ENCODE results near the gene UBE2E2.

The UBE2E2 gene

DNA sequence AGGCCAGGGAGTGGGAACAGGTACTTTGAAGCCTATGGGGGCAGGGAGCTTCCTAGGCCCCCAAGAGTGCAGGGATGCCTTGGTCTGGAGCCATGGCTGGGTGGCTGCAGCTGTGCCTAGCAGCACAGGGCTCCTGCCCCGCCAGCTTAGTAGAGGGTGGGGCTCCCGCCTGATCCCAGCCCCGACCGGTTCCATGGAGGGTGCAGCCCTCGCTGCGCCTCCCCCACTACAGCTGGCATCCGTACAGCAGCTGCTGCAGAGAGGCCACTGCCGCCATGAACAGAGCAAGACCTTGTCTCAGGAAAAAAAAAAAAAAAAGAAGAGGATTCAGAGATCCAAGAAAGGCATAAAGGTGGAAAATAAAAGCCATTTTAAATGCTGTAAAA, 277.2 kb downstream of the UBE2E2 start:
- DNase-seq (ENCODE audit: low spot score): peak; percentile 90

DNA sequence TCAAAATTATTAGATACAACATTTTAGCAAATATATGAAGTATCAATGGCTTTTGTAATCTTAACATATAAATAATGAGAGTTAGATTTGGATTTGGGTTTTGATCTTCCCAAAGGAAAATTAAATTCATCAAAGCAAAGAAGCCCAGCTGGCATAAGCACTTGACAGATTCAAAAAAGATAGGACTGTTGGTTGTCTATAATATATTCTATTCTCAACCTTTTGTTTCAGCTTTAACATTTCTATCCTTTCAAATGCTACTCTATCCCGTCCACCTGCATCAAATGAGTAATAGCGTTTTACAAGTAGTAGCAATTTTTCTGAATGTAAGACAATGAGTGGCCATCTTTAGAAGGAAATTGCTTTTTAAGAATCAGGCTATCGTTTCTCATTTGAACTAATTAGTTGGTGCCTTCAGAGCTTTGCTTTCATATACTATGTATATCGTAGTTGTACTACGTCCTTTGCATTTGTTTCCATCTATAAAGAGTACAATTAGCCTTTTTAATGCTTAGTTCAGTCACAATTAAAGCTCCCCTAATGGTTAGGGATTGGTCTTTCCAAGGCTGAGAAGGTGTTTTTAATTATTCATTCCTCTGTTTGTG, 278.0 kb downstream of the UBE2E2 start:
- peak; percentile 65 for DNase-seq (ENCODE audit: low spot score)

DNA sequence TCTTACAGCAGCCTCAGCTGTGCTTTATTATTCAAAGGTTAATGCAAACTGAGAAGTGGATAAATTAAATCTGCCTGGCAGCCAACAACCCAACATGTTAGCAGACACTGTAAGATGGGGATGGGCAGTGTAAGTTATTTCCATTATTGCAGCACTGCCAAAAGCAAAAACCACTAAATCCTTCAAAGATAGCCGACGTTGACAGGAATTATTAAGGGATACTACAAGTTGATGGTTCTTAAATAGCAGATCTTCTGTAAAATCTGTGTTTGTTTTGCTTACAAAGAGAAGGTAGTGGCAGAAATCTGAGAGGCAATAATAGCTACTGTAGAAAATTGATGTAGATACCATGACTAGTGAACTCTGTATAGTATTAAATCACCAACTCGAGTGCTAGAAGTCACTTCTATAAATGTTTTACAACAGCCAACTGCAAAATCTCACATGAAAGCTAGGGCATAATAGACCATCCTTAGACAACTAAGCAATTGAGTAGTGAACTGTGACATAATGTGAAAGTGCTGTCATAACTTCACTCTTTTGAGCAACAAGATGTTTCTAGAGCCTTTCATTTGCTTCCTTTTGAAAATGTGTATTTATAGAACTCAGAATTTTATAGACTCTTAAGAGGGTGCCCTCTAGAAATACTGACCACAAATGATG, 278.6 kb downstream of the UBE2E2 start:
- peak; percentile 48 for DNase-seq (ENCODE audit: low spot score)

DNA sequence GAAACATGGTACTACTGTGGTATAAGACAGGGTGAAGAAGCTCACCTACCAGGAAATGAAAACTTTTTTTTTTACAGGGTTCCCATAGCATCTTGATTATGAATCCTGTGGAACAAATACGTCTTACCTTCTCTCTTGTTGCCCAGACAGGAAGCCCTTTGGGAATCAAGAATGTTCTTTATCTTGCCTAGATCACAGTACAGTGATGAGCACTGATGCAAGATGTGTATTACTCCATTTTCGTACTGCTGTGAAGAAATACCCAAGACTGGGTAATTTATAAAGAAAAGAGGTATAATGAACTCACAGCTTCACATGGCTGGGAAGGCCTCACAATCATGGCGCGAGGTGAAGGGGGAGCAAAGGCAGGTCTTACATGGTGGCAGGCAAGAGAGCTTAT, 281.3 kb downstream of the UBE2E2 start:
- no peak for DNase-seq (ENCODE audit: low spot score)

DNA sequence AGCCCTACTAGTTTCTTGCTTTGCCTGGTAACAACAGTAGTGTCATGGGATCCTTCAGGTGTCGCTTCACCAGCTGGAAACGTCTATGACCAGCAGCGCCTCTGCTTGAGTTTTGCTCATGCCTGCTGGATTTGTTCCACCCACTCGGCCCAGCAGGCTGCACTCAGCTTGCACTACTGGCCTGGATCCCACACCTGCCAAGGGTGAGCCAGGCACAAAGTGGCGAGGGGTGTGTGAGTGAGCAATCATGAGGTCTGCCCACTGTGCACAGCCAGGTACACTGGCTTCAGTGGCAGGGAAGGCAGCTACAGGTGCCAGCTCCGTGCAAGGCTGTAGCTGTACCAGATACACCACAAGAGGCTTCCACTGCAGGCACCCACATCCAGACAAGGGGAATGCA, 282.8 kb downstream of the UBE2E2 start:
- no peak for DNase-seq (ENCODE audit: low spot score)

DNA sequence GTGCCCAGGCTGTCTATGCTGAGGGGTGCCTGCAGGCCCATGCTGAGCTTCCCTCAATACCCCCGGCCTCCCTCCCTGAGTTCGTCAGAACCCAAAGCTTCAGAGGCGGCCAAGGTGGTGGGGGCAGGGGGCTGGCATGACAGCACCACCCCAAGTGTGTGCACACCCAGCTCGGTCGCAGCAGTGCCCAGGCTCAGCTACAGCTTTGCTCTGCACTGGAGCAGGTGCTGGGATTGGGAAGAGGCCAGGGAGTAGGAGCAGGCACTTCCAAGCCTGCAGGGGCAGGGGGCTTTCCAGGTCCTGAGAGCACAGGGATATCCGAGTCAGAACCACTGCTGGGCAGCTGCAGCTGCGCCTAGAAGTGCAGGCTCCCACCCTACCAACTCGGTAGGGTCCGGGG, 283.9 kb downstream of the UBE2E2 start:
- no peak for DNase-seq (ENCODE audit: low spot score)

DNA sequence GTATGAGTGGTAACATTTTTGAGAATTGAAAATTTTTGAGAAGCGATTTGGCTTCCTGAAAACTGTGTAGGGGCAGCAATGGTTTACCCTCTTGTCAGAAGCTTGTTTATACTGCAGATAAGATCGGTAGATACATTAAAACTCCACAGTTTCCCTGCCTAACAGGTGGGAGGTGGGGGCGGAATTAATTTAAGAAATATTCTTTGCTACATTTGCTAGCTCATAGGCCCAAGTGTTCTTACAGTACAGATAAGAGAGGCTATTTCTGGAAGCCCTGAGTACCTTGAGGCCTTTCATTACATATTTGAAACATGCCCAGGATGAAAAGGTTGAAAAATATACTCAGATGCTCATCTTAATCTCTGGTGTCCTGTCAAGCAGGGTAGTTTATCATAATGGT, 285.5 kb downstream of the UBE2E2 start:
- DNase-seq (ENCODE audit: low spot score): no peak

DNA sequence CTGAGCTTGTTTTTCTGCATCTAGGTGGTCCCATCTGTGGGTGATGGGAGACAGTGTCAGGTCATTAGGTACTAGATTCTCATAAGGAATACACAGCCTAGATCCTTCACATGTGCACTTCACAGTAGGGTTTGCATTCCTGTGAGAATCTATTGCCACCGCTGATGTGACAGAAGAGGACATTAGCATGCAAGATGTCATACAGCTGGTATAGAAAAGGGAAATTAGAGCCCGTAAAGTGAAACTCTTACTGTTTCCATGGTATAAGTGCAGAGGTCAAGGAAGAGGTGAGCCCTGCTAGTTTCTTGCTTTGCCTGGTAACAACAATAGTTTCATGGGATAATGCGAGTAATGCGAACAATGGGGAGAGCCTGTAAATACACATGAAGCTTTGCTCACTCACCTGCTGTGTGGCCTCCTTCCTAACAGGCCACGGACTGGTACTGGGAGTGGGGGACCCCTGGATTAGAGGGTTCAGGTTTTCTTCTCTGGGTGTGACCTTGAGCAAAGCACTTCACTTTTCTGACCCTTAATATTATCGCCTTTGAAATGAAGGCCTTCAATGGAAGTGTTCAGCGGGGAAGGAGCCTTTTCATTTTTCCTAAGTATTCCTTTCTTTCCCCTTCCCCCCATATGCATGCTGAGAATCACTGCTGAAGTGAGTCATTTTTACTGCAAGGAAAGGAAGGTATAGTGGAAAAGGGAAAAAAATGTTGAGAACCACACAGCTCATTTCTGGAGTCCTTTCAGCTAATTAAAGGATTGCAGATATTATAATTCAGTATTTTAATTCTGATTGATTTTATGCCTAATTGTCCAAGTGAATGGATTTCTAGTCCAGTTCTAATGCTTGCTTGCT, 286.4 kb downstream of the UBE2E2 start:
- no peak for DNase-seq (ENCODE audit: low spot score)

DNA sequence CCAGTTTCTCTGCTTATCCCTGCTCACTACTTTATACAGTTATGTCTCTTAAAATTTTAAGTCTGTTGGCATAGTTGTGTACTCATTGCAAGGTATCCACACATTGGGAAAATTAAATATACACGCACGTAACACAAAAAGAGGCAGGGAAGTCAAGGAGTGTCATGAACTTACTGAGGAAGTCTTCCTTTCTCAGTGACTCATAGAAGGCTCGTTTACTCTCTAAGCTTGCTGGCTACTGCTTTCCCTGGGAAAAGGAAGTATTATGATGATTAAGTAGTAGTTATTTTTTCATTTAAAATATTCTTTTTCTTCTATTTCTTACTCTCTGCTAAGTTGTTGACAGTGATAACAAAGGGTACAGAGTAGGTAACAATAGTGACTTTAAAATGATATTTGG, 287.3 kb downstream of the UBE2E2 start:
- DNase-seq (ENCODE audit: low spot score): no peak

DNA sequence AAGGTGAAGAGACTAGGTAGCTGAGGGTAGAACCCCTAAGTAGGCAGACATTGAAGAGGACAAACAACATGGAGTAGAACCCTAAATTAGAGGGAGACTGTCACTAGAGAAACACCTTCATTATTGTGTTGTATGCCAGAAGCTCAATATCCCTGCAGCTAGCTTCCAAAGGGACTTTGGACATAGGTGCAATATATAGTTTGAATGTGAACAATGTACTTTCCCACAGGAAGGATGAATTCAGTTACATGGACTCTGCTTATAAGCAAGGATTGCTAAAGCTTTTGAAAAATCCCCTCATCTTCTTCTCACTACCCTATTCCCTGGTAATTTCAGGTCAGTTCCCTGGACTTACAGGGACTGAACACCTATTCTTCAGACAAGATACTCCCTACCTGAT, 288.9 kb downstream of the UBE2E2 start:
- no peak for DNase-seq (ENCODE audit: low spot score)

DNA sequence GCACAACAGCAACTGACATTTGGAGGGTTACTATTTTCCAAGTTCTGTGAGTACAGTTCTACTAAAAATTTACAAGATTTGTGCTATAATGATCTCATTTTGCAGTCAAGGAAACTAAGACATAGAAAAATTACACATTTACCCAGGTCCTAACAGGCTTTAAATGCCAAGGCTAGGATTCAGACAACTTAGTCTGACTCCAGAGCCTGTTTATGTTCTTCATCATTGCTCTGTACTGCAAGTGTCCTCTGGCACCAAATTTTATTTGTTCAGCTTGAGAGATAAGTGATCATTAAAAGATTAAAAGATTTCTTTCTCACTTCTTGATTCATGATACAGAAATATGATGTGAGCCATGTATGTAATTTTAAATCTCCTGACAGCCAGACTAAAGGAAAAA, 290.8 kb downstream of the UBE2E2 start:
- no peak for DNase-seq (ENCODE audit: low spot score)

DNA sequence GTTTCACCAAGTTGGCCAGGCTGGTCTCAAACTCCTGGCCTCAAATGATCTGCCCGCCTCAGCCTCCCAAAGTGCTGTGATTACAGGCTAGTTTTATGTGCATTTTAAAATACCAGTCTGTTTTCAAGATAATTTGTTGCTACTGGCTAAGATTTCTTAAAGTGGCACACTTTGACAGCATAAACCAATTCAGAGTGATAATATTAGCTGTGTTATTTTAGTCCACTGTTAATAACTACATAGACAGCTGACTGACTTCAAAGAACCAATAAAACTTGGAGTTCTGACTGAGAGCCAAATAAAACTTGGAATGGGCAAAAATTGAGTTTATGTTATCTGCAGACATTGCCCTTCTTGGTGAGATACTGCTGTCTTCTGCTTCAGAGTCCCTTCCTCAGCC, 291.8 kb downstream of the UBE2E2 start:
- no peak for DNase-seq (ENCODE audit: low spot score)

DNA sequence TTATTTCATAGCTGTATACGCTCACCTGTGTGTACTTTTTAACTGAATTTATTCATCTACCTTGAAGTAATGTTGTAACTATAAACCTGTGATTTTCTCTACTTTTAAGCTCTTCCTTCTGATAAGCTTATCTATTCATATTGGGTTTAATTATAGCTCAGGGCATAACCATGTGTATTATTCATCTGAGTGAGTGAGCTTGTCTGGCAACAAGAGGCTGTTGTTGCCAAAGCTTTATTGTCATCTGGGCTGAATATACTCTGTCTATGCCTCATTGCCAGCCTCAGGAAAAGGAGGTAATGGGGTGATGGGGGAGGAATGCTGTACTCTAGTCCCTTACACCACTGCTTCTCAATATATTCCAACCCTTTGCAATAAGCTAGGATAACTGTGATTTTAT, 292.4 kb downstream of the UBE2E2 start:
- DNase-seq (ENCODE audit: low spot score): peak; percentile 46

DNA sequence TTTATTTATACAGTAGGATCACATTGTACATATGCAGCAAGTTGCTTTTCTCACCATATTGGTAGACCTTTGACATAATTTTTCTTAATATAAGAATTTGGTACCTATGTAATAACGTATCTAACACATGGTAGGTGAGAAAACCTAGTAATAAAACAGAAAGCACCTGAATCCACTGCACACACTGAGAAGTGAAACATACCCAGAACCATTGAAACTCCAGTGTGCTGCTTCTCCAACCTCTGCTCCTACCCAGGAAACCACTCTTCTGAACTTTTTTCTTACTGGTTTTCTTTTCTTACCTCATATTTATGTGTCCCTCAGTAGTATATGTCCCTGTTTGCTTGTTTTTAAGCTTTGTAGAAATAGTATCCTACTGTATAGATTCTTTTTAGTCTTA, 293.0 kb downstream of the UBE2E2 start:
- DNase-seq (ENCODE audit: low spot score): no peak

DNA sequence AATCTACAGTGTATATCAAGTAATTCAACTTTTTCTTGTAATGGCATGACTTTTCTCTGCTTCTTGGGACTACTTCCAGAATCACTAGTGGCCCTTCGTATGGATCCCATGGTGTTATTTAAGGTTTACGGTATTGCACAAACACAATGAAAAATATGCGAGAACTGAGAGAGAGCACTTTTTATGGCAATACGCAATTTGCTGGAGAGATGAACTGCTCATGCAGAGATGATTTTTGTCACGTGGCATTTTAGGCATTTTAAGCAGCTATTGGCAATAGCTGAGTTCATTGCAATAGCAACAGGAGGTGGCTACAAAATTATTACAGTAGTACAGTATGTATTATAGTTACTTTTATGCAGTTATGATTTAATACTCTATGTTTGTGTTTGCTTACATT, 294.0 kb downstream of the UBE2E2 start:
- no peak for DNase-seq (ENCODE audit: low spot score)

DNA sequence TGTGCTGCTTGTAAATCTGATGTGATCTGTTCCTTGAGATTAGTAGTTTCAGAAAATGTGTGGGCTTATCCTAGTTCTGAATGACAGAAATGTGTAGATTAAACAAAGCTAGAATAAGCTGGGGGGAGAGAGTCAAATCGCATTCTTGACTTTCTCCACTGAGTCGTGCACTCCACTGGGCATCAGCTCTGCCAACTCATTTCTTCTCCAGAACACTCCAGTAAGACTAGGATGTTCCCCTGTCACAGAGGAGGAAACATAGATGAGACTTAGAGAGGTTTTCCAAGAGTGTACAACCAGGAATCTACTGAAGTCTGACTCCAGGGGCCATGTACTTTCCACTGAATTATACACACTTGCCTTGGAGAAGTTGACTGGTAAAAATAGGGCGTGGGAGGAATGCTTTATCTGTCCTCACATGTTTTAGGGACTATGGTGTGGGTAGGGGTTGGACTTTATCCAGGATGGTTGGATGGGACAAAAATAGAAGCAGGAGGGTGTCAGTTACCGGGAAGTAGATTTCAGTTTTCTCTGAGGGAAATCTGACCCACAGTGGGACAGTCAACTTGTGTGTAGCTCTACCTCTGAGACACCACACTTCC, 298.2 kb downstream of the UBE2E2 start:
- DNase-seq (ENCODE audit: low spot score): no peak

DNA sequence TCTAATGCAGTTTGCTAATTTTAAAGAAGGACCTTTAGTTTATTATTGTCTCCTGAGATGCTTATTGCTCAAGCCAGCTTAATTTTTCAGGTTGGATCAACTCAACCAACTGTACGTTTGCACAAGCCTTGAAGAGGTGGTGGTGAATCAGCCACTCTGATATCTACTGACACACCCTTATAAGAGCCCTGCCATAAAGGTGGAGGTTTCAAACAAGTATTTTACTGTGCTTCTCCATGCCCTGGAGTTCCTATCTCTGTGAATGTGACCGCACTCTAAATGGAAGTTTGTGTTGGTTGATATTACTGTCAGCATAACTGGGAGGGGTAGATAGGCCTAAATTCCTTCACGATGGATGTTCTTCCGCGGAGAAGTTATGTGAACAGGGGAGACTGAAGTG, 305.3 kb downstream of the UBE2E2 start:
- no peak for DNase-seq (ENCODE audit: low spot score)

DNA sequence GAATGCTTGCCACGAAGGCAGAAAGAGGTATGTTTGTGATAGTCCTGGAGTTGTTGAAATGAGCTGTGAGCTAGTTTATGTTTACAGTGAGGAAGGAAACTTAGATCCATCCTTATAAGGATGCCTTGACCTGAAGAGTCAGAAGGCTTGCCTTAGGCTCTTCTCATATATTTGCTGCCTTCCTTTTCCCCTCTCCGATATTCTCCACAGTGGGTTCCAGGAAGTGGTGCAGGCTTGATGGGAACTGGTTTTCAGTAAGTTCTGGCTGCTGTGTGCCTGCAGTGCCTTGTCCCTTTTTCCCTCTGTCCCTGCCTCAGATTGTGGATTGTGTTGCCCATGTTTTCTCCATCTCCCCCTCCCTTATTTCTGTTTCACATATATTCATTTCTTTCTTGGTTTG, 315.3 kb downstream of the UBE2E2 start:
- no peak for DNase-seq (ENCODE audit: low spot score)

DNA sequence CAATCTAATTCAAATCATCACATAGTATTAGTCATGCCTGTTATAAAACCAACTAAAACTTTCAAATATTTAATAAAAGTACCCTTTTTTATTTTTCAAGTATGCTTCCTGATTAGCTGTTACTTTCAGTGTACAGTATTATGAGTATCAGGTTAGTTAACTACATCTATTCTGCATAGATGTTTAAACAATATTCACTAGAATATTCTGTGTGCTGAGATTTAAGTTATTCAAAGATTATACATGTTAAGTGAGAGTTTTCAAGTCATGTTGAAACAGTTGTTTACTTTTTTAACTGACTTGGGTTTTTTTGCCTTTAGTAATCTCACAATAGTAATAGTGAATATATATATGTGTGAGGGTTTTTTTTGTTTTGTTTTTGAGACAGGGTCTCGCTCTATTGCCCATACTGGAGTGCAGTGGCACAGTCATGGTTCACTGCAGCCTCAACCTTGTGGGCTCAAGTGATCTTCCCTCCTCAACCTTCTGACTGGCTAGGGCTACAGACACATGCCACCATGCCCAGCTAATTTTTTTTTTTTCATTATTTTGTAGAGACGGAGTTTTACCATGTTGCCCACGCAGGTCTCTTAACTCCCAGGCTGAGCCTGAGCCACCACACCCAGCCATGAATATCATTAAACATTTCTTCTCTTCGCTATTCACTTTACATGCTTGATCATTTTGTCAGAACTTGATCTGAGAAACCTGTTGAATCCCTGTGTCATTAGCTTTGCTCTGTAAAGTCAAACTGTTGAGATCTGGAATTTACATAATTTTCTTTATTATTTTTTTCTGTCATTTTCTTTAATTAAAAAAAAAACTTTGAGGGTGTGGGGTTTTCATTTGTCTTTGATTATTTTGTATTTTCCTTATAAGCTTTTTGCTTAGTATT, 316.4 kb downstream of the UBE2E2 start:
- no peak for DNase-seq (ENCODE audit: low spot score)

DNA sequence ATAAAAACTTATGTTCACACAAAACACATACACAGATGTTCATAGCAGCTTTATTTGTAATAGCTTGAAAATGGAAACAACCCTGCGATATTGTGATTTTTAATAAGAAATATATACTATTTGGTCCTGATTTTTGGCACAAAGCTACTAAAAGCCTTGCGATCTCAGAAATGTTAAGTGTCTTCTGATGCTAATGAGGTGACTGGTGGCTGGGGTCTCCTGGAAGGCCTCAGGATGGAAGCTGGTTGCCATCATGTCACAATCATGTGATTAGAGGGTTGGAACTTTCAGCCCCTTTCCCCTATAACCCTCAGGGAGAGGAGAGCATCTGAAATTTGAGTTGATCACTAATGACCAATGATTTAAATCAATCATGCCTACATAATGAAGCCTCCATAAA, 324.2 kb downstream of the UBE2E2 start:
- DNase-seq (ENCODE audit: low spot score): no peak

DNA sequence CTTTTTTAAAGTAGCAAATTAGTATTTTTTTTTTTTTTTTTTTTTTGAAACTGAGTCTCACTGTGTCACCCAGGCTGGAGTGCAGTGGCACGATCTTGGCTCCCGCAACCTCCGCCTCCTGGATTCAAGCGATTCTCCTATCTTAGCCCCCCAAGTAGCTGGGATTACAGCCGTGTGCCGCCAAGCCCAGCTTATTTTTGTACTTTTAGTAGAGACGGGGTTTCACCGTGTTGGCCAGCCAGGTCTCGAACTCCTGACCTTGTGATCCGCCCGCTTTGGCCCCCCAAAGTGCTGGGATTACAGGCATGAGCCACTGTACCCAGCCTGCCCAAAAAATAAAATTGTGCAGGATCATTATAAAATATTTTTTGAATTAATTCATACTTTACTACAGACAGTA, 330.5 kb downstream of the UBE2E2 start:
- no peak for DNase-seq (ENCODE audit: low spot score)

DNA sequence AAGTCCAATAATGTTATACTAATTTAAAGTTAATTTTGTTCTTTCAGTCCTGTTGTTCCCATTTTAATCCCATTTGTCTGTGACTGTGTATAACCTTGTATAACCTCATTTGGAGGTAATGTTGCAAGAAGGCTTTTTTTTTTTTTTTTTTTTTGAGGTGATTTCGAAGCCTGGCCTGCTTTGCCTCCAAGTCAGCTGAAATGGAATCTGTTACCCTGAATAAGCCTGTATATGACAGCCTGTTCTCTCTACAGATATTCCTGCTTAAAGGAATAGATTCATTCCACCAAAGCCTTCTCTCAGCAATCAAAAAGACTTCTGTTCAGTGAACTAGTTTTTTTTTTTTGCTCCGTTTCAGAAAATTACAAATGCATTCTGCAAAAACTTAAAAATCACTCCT, 330.9 kb downstream of the UBE2E2 start:
- no peak for DNase-seq (ENCODE audit: low spot score)
